IMR-90 (cell line): ENCODE results near the gene PCBP3. TPM values are rescaled to one million over a fixed set of nuclear protein-coding genes. Genes with fewer than 3 reads are reported as not detected.

Experiments used
- ATAC-seq: fragments of 200-7000 bp; cut with Tn5 transposase; 2 replicates; pipeline ENCODE4 v1.9.1; 2020; ENCODE audit warnings: low read depth, mild to moderate bottlenecking, moderate library complexity
- BruUV-seq: library from RNA; stranded (reverse); fragments of 400-500 nt; replicated peaks from 2 replicates; lab custom pipeline; 2021; lab: Mats Ljungman, UMichigan
- CTCF ChIA-PET: fragments of 300-600 bp; formaldehyde crosslinking; extraction: SDS; loops from one replicate; lab custom pipeline; 2021; ENCODE audit warnings: antibody characterized with exemption; lab: Yijun Ruan, JAX
- POLR2A ChIA-PET: fragments of 300-600 bp; sonication (Branson Sonifier 250); formaldehyde crosslinking; loops from one replicate; lab custom pipeline; 2022; ENCODE audit warnings: antibody characterized with exemption; ENCODE audit not compliant: unreplicated experiment; lab: Charles Lee
- DNase-seq: peaks from one replicate; pipeline ENCODE4 v3.0.0; 2013
- H2AFZ ChIP-seq: replicated peaks from 2 replicates; pipeline ENCODE3; 2013; ENCODE audit warnings: low read length, mild to moderate bottlenecking; ENCODE audit not compliant: poor library complexity
- H2AK5ac ChIP-seq: 2 replicates; pipeline ENCODE4 v1.6.1; 2013; ENCODE audit warnings: low read depth, low read length, inconsistent platforms
- H2AK9ac ChIP-seq: replicated peaks from 2 replicates; pipeline ENCODE3; 2013; ENCODE audit warnings: mild to moderate bottlenecking, low read depth, low read length, moderate library complexity; ENCODE audit not compliant: poor library complexity
- H2BK120ac ChIP-seq: 2 replicates; pipeline ENCODE4 v1.6.1; 2013; ENCODE audit warnings: low read depth, low read length, inconsistent platforms
- H2BK15ac ChIP-seq: 3 replicates; pipeline ENCODE4 v1.6.1; 2013; ENCODE audit warnings: low read depth, low read length, inconsistent platforms
- H2BK20ac ChIP-seq: 2 replicates; pipeline ENCODE4 v1.6.1; 2013; ENCODE audit warnings: low read depth, mild to moderate bottlenecking, inconsistent platforms, low read length, moderate library complexity
- H2BK5ac ChIP-seq: 2 replicates; pipeline ENCODE4 v1.6.1; 2013; ENCODE audit warnings: mild to moderate bottlenecking, low read depth, low read length, inconsistent platforms; ENCODE audit not compliant: poor library complexity, severe bottlenecking
- H3K14ac ChIP-seq: replicated peaks from 2 replicates; pipeline ENCODE4 v1.6.1; 2013; ENCODE audit warnings: low read depth, low read length, inconsistent platforms
- H3K18ac ChIP-seq: 2 replicates; pipeline ENCODE4 v1.6.1; 2013; ENCODE audit warnings: low read depth, low read length, control low read depth
- H3K23ac ChIP-seq: 2 replicates; pipeline ENCODE4 v1.6.1; 2013; ENCODE audit warnings: low read depth, low read length, inconsistent platforms
- H3K27ac ChIP-seq: 2 replicates; pipeline ENCODE4 v1.5.1; 2013; ENCODE audit warnings: mild to moderate bottlenecking, control low read depth, low read length; ENCODE audit not compliant: insufficient read depth
- H3K27me3 ChIP-seq: 2 replicates; pipeline ENCODE4 v1.6.1; 2013; ENCODE audit warnings: low read length; ENCODE audit not compliant: control insufficient read depth, insufficient read depth
- H3K36me3 ChIP-seq: 2 replicates; pipeline ENCODE4 v1.6.1; 2013; ENCODE audit warnings: low read length, mixed read lengths; ENCODE audit not compliant: control insufficient read depth, insufficient read depth
- H3K4ac ChIP-seq: 2 replicates; pipeline ENCODE4 v1.6.1; 2013; ENCODE audit warnings: low read depth, low read length, inconsistent platforms
- H3K4me1 ChIP-seq: 2 replicates; pipeline ENCODE4 v1.6.1; 2013; ENCODE audit warnings: low read length, mixed read lengths; ENCODE audit not compliant: control insufficient read depth, insufficient read depth
- H3K4me2 ChIP-seq: 2 replicates; pipeline ENCODE4 v1.6.1; 2013; ENCODE audit warnings: low read depth, mild to moderate bottlenecking, control low read depth, low read length, moderate library complexity
- H3K4me3 ChIP-seq: 2 replicates; pipeline ENCODE4 v1.5.1; 2013; ENCODE audit warnings: low read depth, mild to moderate bottlenecking, control low read depth, low read length, moderate library complexity; ENCODE audit not compliant: insufficient read depth
- H3K56ac ChIP-seq: 2 replicates; pipeline ENCODE4 v1.6.1; 2013; ENCODE audit warnings: low read length, inconsistent platforms; ENCODE audit not compliant: insufficient read depth; ENCODE audit errors: extremely low read depth
- H3K79me1 ChIP-seq, 2 experiments: 2 replicates each; pipeline ENCODE4 v1.6.1; 2013; ENCODE audit warnings: low read length in 2 of 2, inconsistent platforms in 1 of 2, low read depth in 1 of 2
- H3K9ac ChIP-seq: 2 replicates; pipeline ENCODE4 v1.6.1; 2013; ENCODE audit warnings: low read depth, low read length, control low read depth
- H3K9me1 ChIP-seq: 2 replicates; pipeline ENCODE4 v1.6.1; 2013; ENCODE audit warnings: low read length, inconsistent platforms; ENCODE audit not compliant: insufficient read depth
- H3K9me3 ChIP-seq: 2 replicates; pipeline ENCODE4 v1.6.1; 2013; ENCODE audit warnings: low read length; ENCODE audit not compliant: control insufficient read depth, insufficient read depth
- H4K20me1 ChIP-seq: 2 replicates; pipeline ENCODE4 v1.6.1; 2013; ENCODE audit warnings: low read length, inconsistent platforms; ENCODE audit not compliant: insufficient read depth
- H4K5ac ChIP-seq: 2 replicates; pipeline ENCODE4 v1.6.1; 2013; ENCODE audit warnings: mild to moderate bottlenecking, low read depth, low read length, control low read depth
- H4K8ac ChIP-seq, 2 experiments: 2 replicates each; pipeline ENCODE4 v1.6.1; 2013; ENCODE audit warnings: low read depth in 2 of 2, low read length in 2 of 2, control low read depth in 1 of 2, inconsistent platforms in 1 of 2
- H4K91ac ChIP-seq: 2 replicates; pipeline ENCODE4 v1.6.1; 2013; ENCODE audit warnings: low read depth, low read length, inconsistent platforms; ENCODE audit not compliant: insufficient read depth
- BHLHE40 ChIP-seq: fragments of 150-350 bp; IDR thresholded peaks from 2 replicates; pipeline ENCODE4 v1.6.1; 2016; ENCODE audit warnings: mild to moderate bottlenecking, low read depth, low read length
- CEBPB ChIP-seq: IDR thresholded peaks from 2 replicates; pipeline ENCODE4 v1.6.1; 2012; ENCODE audit warnings: low read depth, low read length, improper control_type of control experiment
- CHD1 ChIP-seq: IDR thresholded peaks from 2 replicates; pipeline ENCODE4 v1.6.1; 2012; ENCODE audit warnings: low read depth, low read length, improper control_type of control experiment
- CTCF ChIP-seq: conservative IDR thresholded peaks from 2 replicates; pipeline ENCODE4 v1.5.1; 2012; ENCODE audit warnings: mild to moderate bottlenecking, low read depth, low read length, improper control_type of control experiment
- MAFK ChIP-seq: IDR thresholded peaks from 2 replicates; pipeline ENCODE4 v1.6.1; 2012; ENCODE audit warnings: low read depth, low read length, improper control_type of control experiment
- MAZ ChIP-seq: IDR thresholded peaks from 2 replicates; pipeline ENCODE4 v1.6.1; 2012; ENCODE audit warnings: low read depth, mild to moderate bottlenecking, low read length, improper control_type of control experiment, moderate library complexity, borderline replicate concordance
- MXI1 ChIP-seq: IDR thresholded peaks from 2 replicates; pipeline ENCODE4 v1.6.1; 2012; ENCODE audit warnings: low read depth, mild to moderate bottlenecking, low read length, moderate library complexity, borderline replicate concordance
- NFE2L2 ChIP-seq: fragments of 150-350 bp; IDR thresholded peaks from 2 replicates; pipeline ENCODE4 v1.6.1; 2016; ENCODE audit warnings: low read depth, mild to moderate bottlenecking, low read length
- POLR2A ChIP-seq: IDR thresholded peaks from 2 replicates; pipeline ENCODE4 v1.6.1; 2012; ENCODE audit warnings: mild to moderate bottlenecking, low read depth, low read length
- RAD21 ChIP-seq: IDR thresholded peaks from 2 replicates; pipeline ENCODE4 v1.6.1; 2012; ENCODE audit warnings: low read length, improper control_type of control experiment
- RCOR1 ChIP-seq: IDR thresholded peaks from 2 replicates; pipeline ENCODE4 v1.6.1; 2012; ENCODE audit warnings: mild to moderate bottlenecking, low read length, improper control_type of control experiment; ENCODE audit not compliant: insufficient replicate concordance
- RFX5 ChIP-seq: IDR thresholded peaks from 2 replicates; pipeline ENCODE4 v1.8.0; 2012; ENCODE audit warnings: low read depth, mild to moderate bottlenecking, low read length, moderate library complexity
- SMC3 ChIP-seq: fragments of 150-350 bp; IDR thresholded peaks from 2 replicates; pipeline ENCODE4 v1.6.1; 2016; ENCODE audit warnings: low read depth, mild to moderate bottlenecking, antibody characterized with exemption, low read length, moderate library complexity
- WGBS, 2 experiments: methylation state at CpG; one replicate each; pipeline versions ENCODE4 v1.1.5 to v1.1.7; 2013; ENCODE audit warnings: missing lambda C conversion rate in 2 of 2; ENCODE audit not compliant: insufficient read length in 1 of 2; ENCODE audit errors: extremely low coverage in 2 of 2; 5-methylcytosine and 5-hydroxymethylcytosine counted together
- dilution Hi-C: fragments of 300-500 bp; cut with HindIII; formaldehyde crosslinking; loops from one replicate; pipeline ENCODE4 v1.14.3; 2018; ENCODE audit warnings: low sequenced_read_pairs; ENCODE audit not compliant: unreplicated experiment
- in situ Hi-C: fragments of 300-500 bp; cut with MboI; formaldehyde crosslinking; loops from 3 replicates; pipeline ENCODE4 v1.14.3; 2019; ENCODE audit warnings: low sequenced_read_pairs, inconsistent platforms, mixed read lengths
- intact Hi-C: fragments of 100-400 bp; cut with micrococcal nuclease; formaldehyde crosslinking; loops from 2 replicates; pipeline ENCODE4 v1.10.0; 2022
- polyA plus RNA-seq, 3 experiments: library from polyadenylated mRNA; depleted of rRNA; stranded (reverse); fragments of >200 nt; gene quantifications; 2 replicates each; pipeline ENCODE4 v1.2.3, GENCODE V29; 2012; ENCODE audit warnings: low replicate concordance in 1 of 3
- total RNA-seq: library from RNA; depleted of rRNA; stranded (reverse); fragments of >200 nt; gene quantifications from 2 replicates; pipeline ENCODE4 v1.2.3, GENCODE V29; 2012
- TF ChIP-seq, protein P1 (sequence below): fragments of 150-350 bp; IDR thresholded peaks from 2 replicates; pipeline ENCODE4 v1.6.1; 2016; ENCODE audit warnings: low read depth, mild to moderate bottlenecking, low read length, moderate library complexity, borderline replicate concordance

PCBP3 gene
- total and polyA plus RNA-seq, 2 of the 4 experiments (the other 2 are of a cell fraction): 2.9 to 3.9 TPM

DNA sequence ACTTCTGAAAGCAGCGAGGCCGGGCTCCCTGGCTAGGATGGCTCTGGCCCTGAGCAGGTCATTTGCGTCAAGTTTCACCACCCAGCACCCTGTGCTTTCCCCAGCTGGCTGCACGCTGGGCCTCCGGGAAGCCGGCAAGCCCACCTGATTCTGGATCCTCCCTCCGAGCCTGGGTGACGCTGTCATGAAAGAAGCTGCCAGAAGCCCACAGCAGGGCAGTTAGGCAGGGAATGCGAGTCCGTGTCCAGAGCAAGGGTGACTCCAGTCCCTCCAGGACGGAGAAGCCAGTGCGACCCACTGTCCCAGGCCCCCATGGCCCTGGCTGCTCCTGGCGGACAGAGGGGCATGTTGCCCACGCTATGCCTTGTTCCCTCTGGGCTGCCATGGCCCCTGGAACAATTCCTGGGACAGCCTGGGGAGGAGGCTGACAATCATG lies 44.4 kb upstream of the PCBP3 start:
- H2AK9ac ChIP-seq: no peak overlapping the region
- no peak overlapping the region for H2BK20ac ChIP-seq
- no peak overlapping the region for H3K4ac ChIP-seq
- WGBS, 2 experiments: 76% methylated on average over 12 of the region's 14 CpGs; no CpG with 5 or more reads in 1 of the 2 experiments
- dilution Hi-C loops: no loop called here
- intact Hi-C loops: loop anchor here (5.0 kb wide), 1 partner anchor 307 kb away; no protein-coding TSS in a partner anchor
- H3K4me3 ChIP-seq: no peak overlapping the region
- in situ Hi-C loops: no loop called here
- no peak overlapping the region for H4K5ac ChIP-seq
- no peaks in the 10 kb centered on the region for H3K79me1 ChIP-seq
- H3K27me3 ChIP-seq: peaks cover 46% of the 10 kb centered on the region
- BruUV-seq: no TSS peak
- H4K8ac ChIP-seq: no peak overlapping the region
- ChIA-PET CTCF (no interaction called here), POLR2A (no interaction called here)
- ATAC-seq (no peak), DNase-seq (no peak)
- H3K23ac ChIP-seq: no peak overlapping the region
- H3K56ac ChIP-seq: no peak overlapping the region
- no peaks in the 10 kb centered on the region for H3K36me3 ChIP-seq
- no peak overlapping the region for H2BK15ac ChIP-seq
- H2BK5ac ChIP-seq: no peak overlapping the region
- H3K4me1 ChIP-seq: no peaks in the 10 kb centered on the region
- no peaks in the 10 kb centered on the region; the same call in 1 of the 2 replicates for H3K9me1 ChIP-seq
- H3K4me2 ChIP-seq: no peak overlapping the region
- no peak overlapping the region for H3K14ac ChIP-seq
- H2BK120ac ChIP-seq: no peak overlapping the region
- no peak overlapping the region for H3K9ac ChIP-seq
- H4K20me1 ChIP-seq: no peaks in the 10 kb centered on the region
- peaks cover 17% of the 10 kb centered on the region for H3K9me3 ChIP-seq
- no peak overlapping the region for H4K91ac ChIP-seq
- H2AFZ ChIP-seq: no peak overlapping the region
- TF ChIP-seq BHLHE40 (no peak), MXI1 (no peak), RFX5 (no peak), RAD21 (no peak), CHD1 (no peak), POLR2A (no peak), MAFK (no peak), MAZ (no peak), CEBPB (no peak), NFE2L2 (no peak), RCOR1 (no peak), SMC3 (no peak), CTCF (no peak)
- TF ChIP-seq, protein P1, sequence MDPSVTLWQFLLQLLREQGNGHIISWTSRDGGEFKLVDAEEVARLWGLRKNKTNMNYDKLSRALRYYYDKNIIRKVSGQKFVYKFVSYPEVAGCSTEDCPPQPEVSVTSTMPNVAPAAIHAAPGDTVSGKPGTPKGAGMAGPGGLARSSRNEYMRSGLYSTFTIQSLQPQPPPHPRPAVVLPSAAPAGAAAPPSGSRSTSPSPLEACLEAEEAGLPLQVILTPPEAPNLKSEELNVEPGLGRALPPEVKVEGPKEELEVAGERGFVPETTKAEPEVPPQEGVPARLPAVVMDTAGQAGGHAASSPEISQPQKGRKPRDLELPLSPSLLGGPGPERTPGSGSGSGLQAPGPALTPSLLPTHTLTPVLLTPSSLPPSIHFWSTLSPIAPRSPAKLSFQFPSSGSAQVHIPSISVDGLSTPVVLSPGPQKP: no peak
- no peak overlapping the region for H3K18ac ChIP-seq
- no peak overlapping the region for H2AK5ac ChIP-seq
- H3K27ac ChIP-seq: no peak overlapping the region
